WI38 (cell line): ENCODE results near the gene ENTR1.

Source experiments
- H3K4me3 ChIP-seq: 2 replicates; pipeline ENCODE4 v1.5.1; 2011; ENCODE audit warnings: low read depth, mild to moderate bottlenecking, control low read depth, low read length
- TF ChIP-seq, protein P1 (sequence below): IDR thresholded peaks from 2 replicates; pipeline ENCODE4 v1.5.1; 2012; ENCODE audit warnings: low read depth, mild to moderate bottlenecking, control low read depth, low read length

ENTR1 gene

DNA sequence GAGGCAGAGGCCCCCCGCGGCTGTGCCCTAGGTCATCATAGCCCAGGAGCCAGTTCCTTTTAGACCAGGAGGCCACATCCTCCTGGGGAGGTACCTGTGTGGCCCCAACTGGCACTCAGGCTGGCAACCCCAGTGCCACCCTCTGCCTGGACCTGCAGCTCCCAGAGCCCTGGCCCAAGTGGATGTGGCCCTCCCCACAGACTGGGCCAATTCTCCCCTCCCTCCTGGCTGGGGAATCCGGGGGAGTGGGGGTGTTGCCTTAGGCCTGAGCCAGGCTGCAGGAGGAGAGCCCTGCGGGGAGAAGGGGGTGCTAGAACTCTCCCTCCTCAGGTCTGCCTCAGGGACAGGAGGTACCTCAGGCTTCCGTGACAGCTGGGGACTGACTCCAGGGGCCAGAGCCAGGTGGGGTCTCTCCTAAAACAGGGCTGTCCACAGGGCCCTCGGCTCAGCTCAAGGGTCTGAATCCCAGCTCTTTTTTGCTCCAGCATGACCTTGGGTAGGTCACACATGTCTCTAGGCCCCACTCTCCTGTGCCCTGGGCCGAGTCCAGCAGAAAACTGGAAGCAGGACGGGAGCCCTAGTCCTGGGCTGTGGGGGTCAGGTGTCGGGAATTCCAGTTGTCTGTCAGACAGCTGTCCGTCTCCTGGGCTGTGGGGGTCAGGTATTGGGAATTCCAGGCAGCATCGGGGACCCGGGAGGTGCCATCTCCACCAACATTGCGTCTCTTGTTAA, 56.5 kb downstream of the ENTR1 start:
- no peak overlapping the region for H3K4me3 ChIP-seq
- TF ChIP-seq, protein P1, sequence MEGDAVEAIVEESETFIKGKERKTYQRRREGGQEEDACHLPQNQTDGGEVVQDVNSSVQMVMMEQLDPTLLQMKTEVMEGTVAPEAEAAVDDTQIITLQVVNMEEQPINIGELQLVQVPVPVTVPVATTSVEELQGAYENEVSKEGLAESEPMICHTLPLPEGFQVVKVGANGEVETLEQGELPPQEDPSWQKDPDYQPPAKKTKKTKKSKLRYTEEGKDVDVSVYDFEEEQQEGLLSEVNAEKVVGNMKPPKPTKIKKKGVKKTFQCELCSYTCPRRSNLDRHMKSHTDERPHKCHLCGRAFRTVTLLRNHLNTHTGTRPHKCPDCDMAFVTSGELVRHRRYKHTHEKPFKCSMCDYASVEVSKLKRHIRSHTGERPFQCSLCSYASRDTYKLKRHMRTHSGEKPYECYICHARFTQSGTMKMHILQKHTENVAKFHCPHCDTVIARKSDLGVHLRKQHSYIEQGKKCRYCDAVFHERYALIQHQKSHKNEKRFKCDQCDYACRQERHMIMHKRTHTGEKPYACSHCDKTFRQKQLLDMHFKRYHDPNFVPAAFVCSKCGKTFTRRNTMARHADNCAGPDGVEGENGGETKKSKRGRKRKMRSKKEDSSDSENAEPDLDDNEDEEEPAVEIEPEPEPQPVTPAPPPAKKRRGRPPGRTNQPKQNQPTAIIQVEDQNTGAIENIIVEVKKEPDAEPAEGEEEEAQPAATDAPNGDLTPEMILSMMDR, result no peak

DNA sequence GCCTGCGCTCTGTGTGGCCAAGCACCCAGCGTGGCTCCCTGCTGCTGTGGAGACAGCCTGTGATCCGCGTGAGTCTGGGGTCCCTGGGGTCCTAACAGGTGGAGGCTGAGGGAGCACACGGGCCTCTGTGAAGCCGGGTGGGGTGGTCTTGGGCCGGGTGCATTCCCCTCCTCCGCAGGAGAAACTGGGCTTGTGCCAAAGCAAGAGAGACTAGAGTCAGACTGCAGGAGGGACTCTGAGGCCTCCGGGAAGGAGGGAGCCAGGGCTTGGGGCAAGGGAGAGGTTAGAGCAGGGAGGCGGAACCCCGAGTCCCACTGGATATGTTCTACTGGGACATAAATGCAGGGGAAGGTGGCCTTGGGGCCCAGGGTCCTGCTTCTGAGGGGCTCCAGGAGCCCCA, 57.3 kb downstream of the ENTR1 start:
- TF ChIP-seq, protein P1, result no peak
- H3K4me3 ChIP-seq, result no peak overlapping the region

DNA sequence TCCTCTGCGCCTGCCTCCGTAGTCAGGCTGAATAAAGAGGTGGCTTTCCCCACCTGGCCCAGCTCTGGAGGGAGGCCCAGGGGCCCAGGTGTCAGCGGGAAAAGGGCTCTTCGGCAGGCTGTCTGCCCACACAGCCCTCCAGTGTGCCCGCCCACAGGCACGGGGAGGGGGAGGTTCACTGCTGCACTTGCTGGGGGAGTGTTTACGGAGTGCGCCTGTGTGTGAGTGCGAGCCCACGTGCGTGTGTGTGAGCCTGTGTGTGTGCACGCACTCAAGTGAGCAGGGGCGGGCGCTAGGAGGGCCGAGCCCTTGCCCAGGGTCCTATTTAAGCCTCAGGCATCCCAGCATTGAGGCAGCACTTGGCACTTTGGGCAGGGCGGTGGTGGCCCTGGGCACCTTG, 57.7 kb downstream of the ENTR1 start:
- TF ChIP-seq, protein P1, result no peak
- H3K4me3 ChIP-seq, result no peak overlapping the region
